ENCODE measurements around the gene PPIL6. TPM values are rescaled to one million over a fixed set of nuclear protein-coding genes. Genes with fewer than 3 reads are reported as not detected.

The PPIL6 gene
- total RNA-seq, 1 donor from 2014 or later: 0.30 TPM

Other genes starting within 250 kb of the PPIL6 start
- gene CD164, start 58.2 kb downstream of the PPIL6 start, total RNA-seq: 130 TPM
- 4.7 TPM for gene SMPD2, start 96 bp upstream of the PPIL6 start, total RNA-seq
- 2.4 TPM for gene MICAL1, start 15.1 kb upstream of the PPIL6 start, total RNA-seq
- gene ZBTB24, start 42.6 kb upstream of the PPIL6 start, total RNA-seq: 2.3 TPM

Measured in left lobe of liver (tissue), 1 donor.